ENCODE measurements around the gene AKIRIN2.
"Not testable (repeated sequence)": the region's sequence is repeated elsewhere in the genome, so short reads cannot be mapped to it uniquely, and the experiment has no call there.

AKIRIN2 gene

DNA sequence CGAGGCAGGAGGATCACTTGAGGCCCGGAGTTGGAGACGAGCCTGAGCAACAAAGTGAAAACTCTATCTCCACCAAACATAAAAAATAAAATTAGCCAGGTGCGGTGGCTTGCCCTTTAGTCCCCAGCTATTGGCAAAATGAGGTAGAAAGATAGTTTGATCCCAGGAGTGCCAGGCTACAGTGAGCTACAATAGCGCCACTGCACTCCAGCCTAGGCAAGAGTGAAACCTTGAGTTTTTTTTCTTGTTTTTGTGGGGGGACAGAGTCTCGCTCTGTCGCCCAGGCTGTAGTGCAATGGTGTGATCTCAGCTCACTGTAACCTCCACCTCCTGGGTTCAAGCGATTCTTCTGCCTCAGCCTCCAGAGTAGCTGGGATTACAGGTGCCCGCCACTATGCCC lies 14.1 kb downstream of the AKIRIN2 start:
- DNase-seq (ENCODE audit: low read depth in 2 of 2): not testable (repeated sequence)

- DNase-seq (ENCODE audit: low read depth in 2 of 2): no peak
Measured at GRCh38 chr6:87687296-87687695, 14.7 kb downstream of the AKIRIN2 start.

- not testable (repeated sequence) for DNase-seq (ENCODE audit: low read depth in 2 of 2)
Measured at GRCh38 chr6:87686636-87687205, 15.3 kb downstream of the AKIRIN2 start.

DNA sequence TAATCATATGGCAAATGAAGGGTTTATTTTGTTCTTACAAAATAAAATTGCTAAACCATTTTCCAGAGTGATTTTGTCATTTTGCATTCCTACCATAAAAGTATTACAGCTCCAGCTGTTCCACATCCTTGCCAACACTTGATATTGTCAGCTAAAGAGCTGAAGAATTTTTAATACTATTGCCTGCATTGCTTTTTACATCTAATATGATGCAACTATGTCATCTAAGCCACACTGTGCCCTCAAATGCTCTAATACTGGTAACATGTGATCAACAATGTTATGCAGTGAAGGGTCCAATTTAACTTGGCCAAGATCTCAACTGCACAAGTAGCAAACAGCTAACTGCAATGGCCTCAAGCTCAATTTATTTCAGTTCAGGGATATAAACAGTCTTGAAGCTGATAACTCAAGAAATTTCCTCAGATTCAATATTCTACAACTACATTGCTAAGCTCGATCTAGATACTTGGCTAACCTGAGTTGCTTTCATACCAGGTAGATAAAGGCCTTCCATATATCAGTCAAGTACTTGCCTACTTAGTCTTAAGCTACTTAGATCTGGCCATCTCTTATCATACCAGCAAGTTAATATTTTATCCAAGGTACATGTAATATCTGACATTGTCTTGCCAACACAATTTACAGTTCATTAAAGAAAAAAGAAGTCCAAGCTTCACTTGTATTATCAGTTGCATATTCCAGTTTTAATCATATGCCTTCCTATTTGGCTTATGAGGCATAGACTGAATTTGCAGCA lies 17.0 kb downstream of the AKIRIN2 start:
- no peak for DNase-seq (ENCODE audit: low read depth in 2 of 2)

DNA sequence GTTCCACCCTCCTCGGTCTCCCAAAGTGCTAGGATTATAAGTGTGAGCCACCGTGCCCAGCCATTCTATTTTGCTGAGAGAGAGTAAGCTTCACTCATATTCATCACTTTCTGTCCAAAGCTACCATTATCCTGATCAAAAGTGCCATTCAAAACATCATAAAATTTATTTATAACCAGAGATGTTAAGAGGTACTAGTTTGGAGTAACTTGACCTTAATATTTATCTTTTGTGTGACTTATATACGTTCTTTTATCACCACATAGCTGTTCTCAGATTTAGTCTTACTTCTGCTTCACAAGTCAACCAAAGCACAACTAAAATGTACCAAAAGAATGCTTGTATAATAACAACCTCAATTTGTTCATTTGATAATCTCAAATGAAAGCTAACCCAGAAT lies 18.1 kb downstream of the AKIRIN2 start:
- no peak for DNase-seq (ENCODE audit: low read depth in 2 of 2)

DNA sequence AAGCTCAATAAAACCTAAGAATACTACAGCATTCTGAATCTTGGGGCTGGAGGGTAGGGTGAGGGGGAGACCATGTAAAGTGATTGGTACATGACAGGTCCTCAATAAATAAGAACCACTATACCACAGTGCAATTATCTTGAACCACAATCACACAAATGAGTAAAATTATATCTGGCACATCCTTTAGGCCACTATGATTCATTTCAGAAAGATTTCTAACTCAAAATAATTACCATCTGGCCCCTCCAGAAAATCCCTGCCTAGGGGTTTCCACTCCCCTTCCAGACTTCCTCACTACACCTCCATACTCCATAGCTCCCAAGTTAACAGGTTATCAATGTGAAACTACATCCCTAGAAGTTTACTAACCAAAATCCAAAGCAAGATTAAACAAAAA lies 19.7 kb downstream of the AKIRIN2 start:
- DNase-seq (ENCODE audit: low read depth in 2 of 2): no peak

DNA sequence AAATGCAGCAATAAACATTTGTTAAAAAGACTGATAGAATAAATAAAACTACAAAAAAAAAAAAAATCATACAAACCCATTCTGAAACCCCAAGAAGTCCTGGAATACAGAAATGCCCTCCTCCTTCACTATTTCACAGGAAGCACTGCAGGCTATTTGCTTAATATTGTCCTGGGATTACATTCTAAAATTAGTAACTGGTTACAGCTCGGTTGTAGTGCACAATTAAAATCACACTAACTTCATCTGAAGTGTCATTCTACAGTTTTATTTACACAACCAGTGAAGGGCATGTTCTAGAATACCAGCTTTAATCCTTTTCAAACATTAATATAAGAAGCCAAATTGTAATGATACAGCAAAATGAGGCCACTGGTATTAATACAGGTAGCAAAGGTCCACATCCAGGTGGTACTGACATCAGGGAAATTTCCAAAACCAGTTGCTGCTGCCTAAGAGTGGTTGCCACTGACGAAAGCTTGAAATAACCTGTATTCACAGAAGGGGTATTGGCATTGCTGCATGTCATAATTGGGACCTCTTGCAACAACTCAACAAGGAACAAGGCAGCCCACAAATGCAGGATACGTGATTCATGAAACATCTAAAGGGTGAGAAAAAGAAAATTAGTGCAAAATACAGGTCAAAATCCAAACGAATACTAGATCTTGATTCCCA lies 26.9 kb downstream of the AKIRIN2 start:
- DNase-seq (ENCODE audit: low read depth in 2 of 2): no peak

DNA sequence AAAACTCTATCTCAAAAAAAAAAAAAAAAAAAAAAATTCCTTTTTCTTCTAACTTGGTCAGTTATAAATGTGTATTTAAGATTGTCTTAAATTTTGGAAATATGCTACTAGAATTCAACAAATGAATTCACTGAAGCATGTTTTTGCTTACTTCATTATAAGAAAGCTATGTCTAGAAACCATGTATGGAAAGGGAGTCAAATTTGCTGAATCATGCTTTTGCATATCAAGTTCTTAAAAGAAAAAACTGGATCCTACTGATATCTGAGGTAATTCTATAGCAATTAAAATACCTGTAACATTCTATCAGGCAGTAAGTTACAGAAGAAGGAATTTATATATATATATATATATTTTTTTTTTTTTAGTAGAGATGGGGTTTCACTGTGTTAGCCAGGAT lies 27.7 kb downstream of the AKIRIN2 start:
- no peak for DNase-seq (ENCODE audit: low read depth in 2 of 2)

- no peak for DNase-seq (ENCODE audit: low read depth in 2 of 2)
Measured at GRCh38 chr6:87673237-87673636, 28.8 kb downstream of the AKIRIN2 start.

- DNase-seq (ENCODE audit: low read depth in 2 of 2): no peak
Measured at GRCh38 chr6:87672641-87673040, 29.4 kb downstream of the AKIRIN2 start.

DNA sequence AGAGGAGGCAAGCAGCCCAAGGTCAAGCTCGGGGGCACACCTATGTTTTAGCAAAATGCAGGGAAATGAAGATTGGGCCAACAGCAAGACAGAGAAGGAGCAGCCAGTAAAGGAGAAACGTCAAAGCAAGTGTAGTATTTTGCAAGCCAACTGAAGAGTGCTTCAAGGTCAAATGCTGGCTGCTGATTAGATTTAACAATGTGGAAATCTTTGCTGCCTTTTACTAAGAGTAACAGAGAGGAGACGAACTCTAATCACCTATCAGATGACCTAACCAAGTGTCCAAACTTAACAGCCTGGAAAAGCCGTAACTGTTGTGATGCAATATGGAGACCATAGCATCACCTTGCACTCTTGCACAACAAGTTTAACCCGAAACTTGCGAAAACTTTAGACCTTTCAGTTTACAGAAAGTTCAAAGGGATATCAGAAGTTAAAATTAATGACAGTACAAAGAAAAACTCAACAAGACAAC lies 30.4 kb downstream of the AKIRIN2 start:
- no peak for DNase-seq (ENCODE audit: low read depth in 2 of 2)

GRCh38 chr6:87670707-87671106 lies 31.3 kb downstream of the AKIRIN2 start:
- DNase-seq (ENCODE audit: low read depth in 2 of 2): no peak

GRCh38 chr6:87669051-87669450 lies 33.0 kb downstream of the AKIRIN2 start:
- no peak for DNase-seq (ENCODE audit: low read depth in 2 of 2)

- no peak for DNase-seq (ENCODE audit: low read depth in 2 of 2)
Measured at GRCh38 chr6:87668013-87668412, 34.0 kb downstream of the AKIRIN2 start.

- no peak for DNase-seq (ENCODE audit: low read depth in 2 of 2)
Measured at GRCh38 chr6:87667032-87667431, 35.0 kb downstream of the AKIRIN2 start.

GRCh38 chr6:87664921-87665485 lies 37.0 kb downstream of the AKIRIN2 start:
- no peak for DNase-seq (ENCODE audit: low read depth in 2 of 2)

DNA sequence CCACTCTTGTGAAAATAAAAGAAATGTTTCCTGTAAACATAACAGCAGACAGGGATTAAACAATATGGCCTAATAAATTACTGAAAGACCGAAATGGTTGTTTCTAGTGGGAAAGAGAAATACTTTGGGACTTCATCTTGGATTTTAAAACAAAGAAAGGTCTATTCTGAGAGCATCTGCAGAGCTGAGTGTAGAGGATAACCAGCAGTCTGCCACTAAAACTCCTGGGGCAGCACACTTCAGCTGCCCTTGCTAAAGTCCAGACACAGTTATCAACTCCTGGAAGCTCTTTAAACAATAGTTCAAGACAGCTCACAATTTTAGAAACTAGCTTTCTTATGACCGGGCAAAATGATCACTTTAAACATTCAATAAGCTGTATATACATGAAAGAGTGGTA lies 38.6 kb downstream of the AKIRIN2 start:
- no peak for DNase-seq (ENCODE audit: low read depth in 2 of 2)

DNA sequence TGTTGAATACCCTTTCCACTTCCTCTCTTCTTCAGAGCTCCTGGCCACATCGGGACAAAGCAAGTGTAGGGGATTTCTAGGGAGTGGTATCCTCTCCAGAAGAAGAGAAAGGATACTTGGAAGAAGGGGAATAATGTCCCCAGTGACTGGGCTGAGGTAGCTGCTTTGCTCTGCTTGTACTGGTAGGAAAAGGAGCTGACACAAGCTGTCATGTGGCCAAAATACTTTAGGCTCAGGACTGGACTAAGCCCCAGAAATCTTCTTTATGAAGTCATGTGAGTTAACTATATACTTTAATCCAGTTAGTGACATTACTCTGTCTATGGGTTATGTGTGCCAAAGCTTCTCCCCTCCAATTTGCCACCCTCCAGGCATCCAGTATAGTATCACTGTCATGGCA lies 40.5 kb downstream of the AKIRIN2 start:
- DNase-seq (ENCODE audit: low read depth in 2 of 2): no peak

- no peak for DNase-seq (ENCODE audit: low read depth in 2 of 2)
Measured at GRCh38 chr6:87661016-87661415, 41.0 kb downstream of the AKIRIN2 start.

GRCh38 chr6:87660226-87660911 lies 41.7 kb downstream of the AKIRIN2 start:
- no peak for DNase-seq (ENCODE audit: low read depth in 2 of 2)

DNA sequence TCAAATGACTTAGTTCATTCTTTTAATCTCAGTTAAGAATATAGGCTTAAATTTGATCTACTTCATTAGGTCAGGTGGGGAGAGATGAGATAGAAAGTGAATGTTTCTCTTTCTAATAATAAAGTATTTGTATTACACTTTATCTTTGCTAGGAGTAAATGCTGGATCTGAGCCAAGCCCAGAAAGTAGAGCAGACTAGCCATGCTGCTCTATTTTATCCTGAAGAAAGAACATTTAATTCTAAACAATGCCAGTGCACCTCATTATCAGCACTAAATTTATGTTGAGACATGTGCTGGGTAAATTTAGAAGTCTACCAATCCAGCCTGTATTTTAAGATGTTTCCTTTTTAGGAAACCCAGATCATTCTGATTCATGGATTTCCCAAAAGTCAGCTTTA lies 43.5 kb downstream of the AKIRIN2 start:
- no peak for DNase-seq (ENCODE audit: low read depth in 2 of 2)

DNA sequence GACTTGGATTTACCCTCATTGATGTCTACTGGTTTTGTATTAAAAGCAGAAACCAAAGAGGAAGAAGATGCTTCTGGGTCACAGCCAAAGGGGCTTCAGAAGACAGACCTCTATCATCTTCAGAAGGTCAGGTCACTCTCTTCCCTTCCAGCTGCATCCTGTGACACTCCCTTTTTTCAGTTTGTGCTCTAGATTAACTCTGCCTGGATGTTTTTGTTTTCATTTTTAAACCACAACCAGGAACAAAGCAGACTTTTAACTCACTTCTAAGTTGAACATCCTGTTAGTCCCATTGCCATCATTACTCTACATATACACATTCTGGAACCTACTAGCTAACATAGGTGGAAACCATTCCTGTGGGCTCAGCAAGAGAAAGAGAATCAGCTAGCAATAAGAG lies 45.2 kb downstream of the AKIRIN2 start:
- no peak for DNase-seq (ENCODE audit: low read depth in 2 of 2)
